DND-41 (cell line): ENCODE results near the gene MYD88.

Experiments
- ATAC-seq: fragments of 200-7000 bp; cut with Tn5 transposase; 3 replicates; pipeline ENCODE4 v1.9.1; 2021; ENCODE audit warnings: low read depth; ENCODE audit not compliant: insufficient read depth
- DNase-seq: peaks from one replicate; pipeline ENCODE4 v3.0.0-alpha.2; 2020
- H2AFZ ChIP-seq: 2 replicates; pipeline ENCODE4 v1.6.0; 2012; ENCODE audit warnings: low read depth, low read length
- H3K27ac ChIP-seq: 2 replicates; pipeline ENCODE4 v1.5.1; 2012; ENCODE audit warnings: low read length, inconsistent platforms
- H3K27me3 ChIP-seq: fragments of 200-600 bp; sonication (generic); 2 replicates; pipeline ENCODE4 v1.6.0; 2012; ENCODE audit warnings: low read length, mild to moderate bottlenecking, inconsistent platforms; ENCODE audit not compliant: insufficient read depth, poor library complexity
- H3K36me3 ChIP-seq: 2 replicates; pipeline ENCODE4 v1.5.1; 2012; ENCODE audit warnings: low read length, inconsistent platforms; ENCODE audit not compliant: insufficient read depth
- H3K4me1 ChIP-seq: 2 replicates; pipeline ENCODE4 v1.5.1; 2012; ENCODE audit warnings: mild to moderate bottlenecking, low read length; ENCODE audit not compliant: insufficient read depth
- H3K4me2 ChIP-seq: 2 replicates; pipeline ENCODE4 v1.6.0; 2012; ENCODE audit warnings: mild to moderate bottlenecking, moderate library complexity, low read length, inconsistent platforms; ENCODE audit not compliant: insufficient read depth
- H3K4me3 ChIP-seq, 2 experiments: fragments of 200-600 bp in 1 of 2; shearing (Covaris generic) in 1 of 2; 2 replicates each; pipeline ENCODE4 v1.5.1; 2012 to 2016; ENCODE audit warnings: inconsistent platforms in 2 of 2, low read length in 2 of 2, mild to moderate bottlenecking in 2 of 2, low read depth in 1 of 2, moderate library complexity in 1 of 2
- H3K79me2 ChIP-seq: 2 replicates; pipeline ENCODE4 v1.6.0; 2012; ENCODE audit warnings: low read length, inconsistent platforms; ENCODE audit not compliant: insufficient read depth
- H3K9ac ChIP-seq: 2 replicates; pipeline ENCODE4 v1.6.0; 2012; ENCODE audit warnings: low read depth, mild to moderate bottlenecking, inconsistent platforms, low read length, moderate library complexity
- H3K9me3 ChIP-seq: 2 replicates; pipeline ENCODE4 v1.5.1; 2012; ENCODE audit warnings: low read length, moderate library complexity, mild to moderate bottlenecking, inconsistent platforms; ENCODE audit not compliant: insufficient read depth, severe bottlenecking
- H4K20me1 ChIP-seq: 2 replicates; pipeline ENCODE4 v1.6.0; 2012; ENCODE audit warnings: low read length; ENCODE audit not compliant: insufficient read depth
- CTCF ChIP-seq: IDR thresholded peaks from 2 replicates; pipeline ENCODE4 v1.5.1; 2012; ENCODE audit warnings: borderline replicate concordance, low read length, moderate library complexity, mild to moderate bottlenecking; ENCODE audit not compliant: poor library complexity, severe bottlenecking; ENCODE audit errors: extremely low read depth
- EZH2 ChIP-seq: IDR thresholded peaks from 3 replicates; pipeline ENCODE4 v1.6.1; 2012; ENCODE audit warnings: borderline replicate concordance, low read depth, mild to moderate bottlenecking, moderate library complexity, low read length, inconsistent platforms; ENCODE audit not compliant: severe bottlenecking

The MYD88 gene

GRCh38 chr3:38154625-38155255 lies 16.3 kb downstream of the MYD88 start:
- no peaks in the 10 kb centered on the region for H3K79me2 ChIP-seq
- H3K4me2 ChIP-seq: no peak overlapping the region
- H3K27me3 ChIP-seq: no peaks in the 10 kb centered on the region
- no peaks in the 10 kb centered on the region for H3K36me3 ChIP-seq
- DNase-seq (no peak), ATAC-seq (no peak)
- no peak overlapping the region for H2AFZ ChIP-seq
- no peaks in the 10 kb centered on the region for H3K9me3 ChIP-seq
- no peak overlapping the region for H3K27ac ChIP-seq
- no peak for TF ChIP-seq EZH2
- no peak for TF ChIP-seq CTCF
- H3K4me1 ChIP-seq: no peaks in the 10 kb centered on the region
- no peaks in the 10 kb centered on the region for H4K20me1 ChIP-seq
- no peak overlapping the region for H3K9ac ChIP-seq
- no peak overlapping the region for H3K4me3 ChIP-seq

- Histone ChIP-seq H3K9me3 (no peaks in the 10 kb centered on the region), H3K27me3 (no peaks in the 10 kb centered on the region), H3K4me3 (no peak overlapping the region), H3K9ac (no peak overlapping the region), H3K36me3 (no peaks in the 10 kb centered on the region), H3K4me1 (no peaks in the 10 kb centered on the region), H4K20me1 (no peaks in the 10 kb centered on the region), H3K27ac (no peak overlapping the region), H2AFZ (no peak overlapping the region), H3K79me2 (no peaks in the 10 kb centered on the region), H3K4me2 (no peak overlapping the region)
- DNase-seq: no peak
- ATAC-seq: no peak
- no peak for TF ChIP-seq EZH2
- no peak for TF ChIP-seq CTCF
Measured at GRCh38 chr3:38155825-38156224, 17.4 kb downstream of the MYD88 start.

- Histone ChIP-seq H3K79me2 (no peaks in the 10 kb centered on the region), H3K9ac (no peak overlapping the region), H3K27ac (no peak overlapping the region), H3K4me1 (no peaks in the 10 kb centered on the region), H3K4me3 (no peak overlapping the region), H3K9me3 (no peaks in the 10 kb centered on the region), H3K4me2 (no peak overlapping the region), H3K27me3 (no peaks in the 10 kb centered on the region), H3K36me3 (no peaks in the 10 kb centered on the region), H2AFZ (no peak overlapping the region), H4K20me1 (no peaks in the 10 kb centered on the region)
- DNase-seq (no peak), ATAC-seq (no peak)
- no peak for TF ChIP-seq EZH2
- TF ChIP-seq CTCF: no peak
Measured at GRCh38 chr3:38157117-38157516, 18.7 kb downstream of the MYD88 start.

GRCh38 chr3:38157595-38157994 lies 19.1 kb downstream of the MYD88 start:
- TF ChIP-seq CTCF (no peak), EZH2 (no peak)
- no peak overlapping the region for H3K27ac ChIP-seq
- no peaks in the 10 kb centered on the region for H3K4me1 ChIP-seq
- H3K27me3 ChIP-seq: no peaks in the 10 kb centered on the region
- no peaks in the 10 kb centered on the region for H3K9me3 ChIP-seq
- ATAC-seq: no peak
- no peaks in the 10 kb centered on the region for H4K20me1 ChIP-seq
- H3K4me2 ChIP-seq: no peak overlapping the region
- H3K9ac ChIP-seq: no peak overlapping the region
- H3K79me2 ChIP-seq: no peaks in the 10 kb centered on the region
- no peak overlapping the region for H3K4me3 ChIP-seq
- H3K36me3 ChIP-seq: no peaks in the 10 kb centered on the region
- no peak overlapping the region for H2AFZ ChIP-seq
- DNase-seq: no peak
